VCaP (cell line): Measurements from ENCODE around the gene ATXN1.
"Not testable (repeated sequence)": the region's sequence is repeated elsewhere in the genome, so short reads cannot be mapped to it uniquely, and the experiment has no call there.

Experiments used
- H3K27ac ChIP-seq: fragments of 450-650 bp; 2 replicates; pipeline ENCODE4 v1.5.1; 2017
- TF ChIP-seq, protein P1 (sequence below): fragments of 450-650 bp; conservative IDR thresholded peaks from 2 replicates; pipeline ENCODE4 v1.5.1; 2017; ENCODE audit warnings: mild to moderate bottlenecking, moderate library complexity

ATXN1 gene

DNA sequence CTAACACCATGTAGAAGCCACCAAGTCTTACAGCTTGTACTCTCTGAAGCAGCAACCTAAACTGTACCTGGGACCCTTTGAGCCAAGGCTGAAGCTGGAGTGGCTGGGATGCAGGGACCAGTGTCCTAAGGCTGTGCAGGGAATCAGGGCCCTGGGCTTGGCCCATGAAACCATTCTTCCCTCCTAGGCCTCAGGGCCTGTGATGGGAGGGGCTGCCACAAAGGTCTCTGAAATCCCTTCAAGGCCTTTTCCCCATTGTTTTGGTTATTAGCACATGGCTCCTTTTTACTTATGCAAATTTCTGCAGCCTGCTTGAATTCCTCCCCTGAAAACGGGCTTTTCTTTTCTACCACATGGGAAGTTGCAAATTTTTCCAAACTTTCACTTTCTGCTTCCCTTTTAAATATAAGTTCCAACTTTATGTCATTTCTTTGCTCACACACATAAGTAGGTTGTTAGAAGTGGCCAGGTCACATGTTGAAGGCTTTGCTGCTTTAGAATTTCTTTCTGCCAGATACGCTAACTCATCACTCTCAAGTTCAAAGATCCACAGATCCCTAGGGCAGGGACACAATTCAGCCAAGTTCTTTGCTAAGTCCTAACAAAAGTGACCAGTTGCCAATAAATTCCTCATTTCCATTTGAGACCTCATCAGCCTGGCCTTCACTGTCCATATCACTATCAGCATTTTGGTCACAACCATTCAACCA, 28.2 kb upstream of the ATXN1 start:
- TF ChIP-seq, protein P1, sequence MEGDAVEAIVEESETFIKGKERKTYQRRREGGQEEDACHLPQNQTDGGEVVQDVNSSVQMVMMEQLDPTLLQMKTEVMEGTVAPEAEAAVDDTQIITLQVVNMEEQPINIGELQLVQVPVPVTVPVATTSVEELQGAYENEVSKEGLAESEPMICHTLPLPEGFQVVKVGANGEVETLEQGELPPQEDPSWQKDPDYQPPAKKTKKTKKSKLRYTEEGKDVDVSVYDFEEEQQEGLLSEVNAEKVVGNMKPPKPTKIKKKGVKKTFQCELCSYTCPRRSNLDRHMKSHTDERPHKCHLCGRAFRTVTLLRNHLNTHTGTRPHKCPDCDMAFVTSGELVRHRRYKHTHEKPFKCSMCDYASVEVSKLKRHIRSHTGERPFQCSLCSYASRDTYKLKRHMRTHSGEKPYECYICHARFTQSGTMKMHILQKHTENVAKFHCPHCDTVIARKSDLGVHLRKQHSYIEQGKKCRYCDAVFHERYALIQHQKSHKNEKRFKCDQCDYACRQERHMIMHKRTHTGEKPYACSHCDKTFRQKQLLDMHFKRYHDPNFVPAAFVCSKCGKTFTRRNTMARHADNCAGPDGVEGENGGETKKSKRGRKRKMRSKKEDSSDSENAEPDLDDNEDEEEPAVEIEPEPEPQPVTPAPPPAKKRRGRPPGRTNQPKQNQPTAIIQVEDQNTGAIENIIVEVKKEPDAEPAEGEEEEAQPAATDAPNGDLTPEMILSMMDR, result no peak

GRCh38 chr6:16787128-16787682, 25.9 kb upstream of the ATXN1 start:
- TF ChIP-seq, protein P1, result no peak
- H3K27ac ChIP-seq, result no peak overlapping the region

More for the DNA sequence above, 28.2 kb upstream of the ATXN1 start:
- no peak overlapping the region for H3K27ac ChIP-seq

GRCh38 chr6:16785496-16785895, 24.2 kb upstream of the ATXN1 start:
- H3K27ac ChIP-seq, result no peak overlapping the region
- TF ChIP-seq, protein P1, result no peak

DNA sequence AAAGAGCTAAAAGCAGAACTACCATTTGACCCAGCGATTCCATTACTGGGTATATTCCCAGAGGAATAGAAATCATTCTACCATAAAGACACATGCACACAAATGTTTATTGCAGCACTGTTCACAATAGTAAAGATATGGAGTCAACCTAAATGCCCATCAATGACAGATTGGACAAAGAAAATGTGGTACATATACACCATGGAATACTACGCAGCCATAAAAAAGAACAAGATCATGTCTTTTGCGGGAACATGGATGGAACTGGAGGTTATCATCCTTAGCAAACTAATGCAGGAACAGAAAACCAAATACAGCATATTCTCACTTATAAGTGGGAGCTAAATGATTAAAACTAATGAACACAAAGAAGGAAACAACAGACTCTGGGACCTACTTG, 23.7 kb upstream of the ATXN1 start:
- H3K27ac ChIP-seq, result not testable (repeated sequence)

DNA sequence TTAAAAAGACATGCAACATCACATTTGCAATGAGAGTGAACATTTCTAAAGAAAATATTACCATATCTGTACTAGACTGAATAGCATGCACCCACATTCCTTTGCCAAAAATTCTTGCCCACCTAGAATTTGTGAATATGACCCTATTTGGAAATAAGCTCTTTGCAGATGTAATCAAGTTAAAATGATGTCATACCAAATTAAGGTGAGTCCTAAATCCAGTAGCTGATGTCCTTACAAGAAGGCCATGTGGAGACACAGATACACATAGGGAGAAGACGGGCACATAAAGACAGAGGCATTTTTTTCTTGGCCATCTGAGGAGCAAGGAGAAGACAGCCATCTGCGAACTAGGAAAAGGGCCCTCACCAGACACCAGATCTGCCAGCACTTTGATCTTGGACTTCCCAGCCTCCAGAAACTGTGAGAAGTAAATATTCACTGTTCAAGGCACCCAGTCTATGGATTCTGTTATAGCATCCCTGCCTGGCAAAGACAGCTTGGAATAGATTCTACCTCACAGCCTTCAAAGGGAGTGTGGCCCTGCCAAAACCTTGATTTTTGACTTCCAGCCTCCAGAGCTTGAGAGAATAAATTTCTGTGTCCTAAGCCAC, 22.8 kb upstream of the ATXN1 start:
- no peak overlapping the region for H3K27ac ChIP-seq
- TF ChIP-seq, protein P1, result no peak

GRCh38 chr6:16783509-16783908, 22.2 kb upstream of the ATXN1 start:
- TF ChIP-seq, protein P1, result no peak
- H3K27ac ChIP-seq, result no peak overlapping the region

GRCh38 chr6:16782278-16782677, 21.0 kb upstream of the ATXN1 start:
- TF ChIP-seq, protein P1, result no peak
- H3K27ac ChIP-seq, result no peak overlapping the region
